ENCODE data around the gene ADGRA1. TPM values are rescaled to one million over a fixed set of nuclear protein-coding genes. Genes with fewer than 3 reads are reported as not detected.

Gene ADGRA1
- total RNA-seq, 1 experiment from 2014 or later: not detected

GRCh38 chr10:133079836-133080682 is 7.7 kb upstream of the ADGRA1 start:
- BruUV-seq (replicated peaks): no TSS peak
- H3K27me3 Mint-ChIP-seq (ENCODE audit: insufficient read depth, unreplicated experiment): no peaks in the 10 kb centered on the region
- no peak overlapping the region for H3K27ac Mint-ChIP-seq (ENCODE audit: low read depth, unreplicated experiment)
- no peaks in the 10 kb centered on the region for H3K9me3 Mint-ChIP-seq (ENCODE audit: unreplicated experiment)
- POLR2A ChIA-PET: no interaction called here
- no peak for DNase-seq (ENCODE audit: unreplicated experiment)
- CTCF ChIA-PET: no interaction called here
- TF ChIP-seq CTCF (IDR thresholded peaks at IDR 0.05; ENCODE audit: unreplicated experiment): no peak
- no peaks in the 10 kb centered on the region for H3K4me1 Mint-ChIP-seq (ENCODE audit: insufficient read depth, unreplicated experiment)
- no peaks in the 10 kb centered on the region for H3K36me3 Mint-ChIP-seq (ENCODE audit: insufficient read depth, unreplicated experiment)
- intact Hi-C loops (cut with micrococcal nuclease): no loop called here
- no peak overlapping the region for H3K4me3 Mint-ChIP-seq (ENCODE audit: unreplicated experiment)

- H3K27me3 Mint-ChIP-seq (ENCODE audit: insufficient read depth, unreplicated experiment): no peaks in the 10 kb centered on the region
- ChIA-PET CTCF (no interaction called here), POLR2A (no interaction called here)
- no peaks in the 10 kb centered on the region for H3K4me1 Mint-ChIP-seq (ENCODE audit: insufficient read depth, unreplicated experiment)
- DNase-seq (ENCODE audit: unreplicated experiment): no peak
- intact Hi-C loops (cut with micrococcal nuclease): no loop called here
- TF ChIP-seq CTCF (IDR thresholded peaks at IDR 0.05; ENCODE audit: unreplicated experiment): no peak
- BruUV-seq (replicated peaks): no TSS peak
- H3K36me3 Mint-ChIP-seq (ENCODE audit: insufficient read depth, unreplicated experiment): no peaks in the 10 kb centered on the region
- no peak overlapping the region for H3K27ac Mint-ChIP-seq (ENCODE audit: low read depth, unreplicated experiment)
- H3K9me3 Mint-ChIP-seq (ENCODE audit: unreplicated experiment): no peaks in the 10 kb centered on the region
- H3K4me3 Mint-ChIP-seq (ENCODE audit: unreplicated experiment): no peak overlapping the region
Observed at GRCh38 chr10:133080683-133081040, 7.1 kb upstream of the ADGRA1 start.

DNA sequence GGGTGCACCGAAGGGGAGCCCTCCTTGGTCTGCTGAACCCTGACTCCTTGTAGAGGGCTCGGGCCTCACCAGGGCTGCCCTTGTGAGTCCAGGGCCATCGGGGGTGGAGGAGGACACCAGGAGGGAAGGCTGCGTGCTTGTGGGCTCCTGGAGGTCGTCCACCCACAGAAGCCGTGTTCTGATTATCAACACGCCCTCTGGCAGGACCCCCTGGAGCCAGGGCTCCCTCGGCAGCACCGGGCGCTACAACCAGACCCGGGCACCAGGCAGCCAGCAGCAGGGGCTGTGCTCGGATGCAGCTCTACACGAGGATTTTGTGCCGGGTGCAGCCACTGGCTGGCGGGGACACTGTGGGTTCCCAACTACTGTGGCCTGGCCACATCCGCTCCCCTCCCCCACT is 6.1 kb upstream of the ADGRA1 start:
- H3K27me3 Mint-ChIP-seq (ENCODE audit: insufficient read depth, unreplicated experiment): no peaks in the 10 kb centered on the region
- CTCF ChIA-PET: no interaction called here
- H3K36me3 Mint-ChIP-seq (ENCODE audit: insufficient read depth, unreplicated experiment): no peaks in the 10 kb centered on the region
- POLR2A ChIA-PET: no interaction called here
- TF ChIP-seq CTCF (IDR thresholded peaks at IDR 0.05; ENCODE audit: unreplicated experiment): no peak
- H3K4me3 Mint-ChIP-seq (ENCODE audit: unreplicated experiment): no peak overlapping the region
- no TSS peak for BruUV-seq (replicated peaks)
- H3K4me1 Mint-ChIP-seq (ENCODE audit: insufficient read depth, unreplicated experiment): no peaks in the 10 kb centered on the region
- H3K27ac Mint-ChIP-seq (ENCODE audit: low read depth, unreplicated experiment): no peak overlapping the region
- no peak for DNase-seq (ENCODE audit: unreplicated experiment)
- H3K9me3 Mint-ChIP-seq (ENCODE audit: unreplicated experiment): no peaks in the 10 kb centered on the region
- intact Hi-C loops (cut with micrococcal nuclease): no loop called here

DNA sequence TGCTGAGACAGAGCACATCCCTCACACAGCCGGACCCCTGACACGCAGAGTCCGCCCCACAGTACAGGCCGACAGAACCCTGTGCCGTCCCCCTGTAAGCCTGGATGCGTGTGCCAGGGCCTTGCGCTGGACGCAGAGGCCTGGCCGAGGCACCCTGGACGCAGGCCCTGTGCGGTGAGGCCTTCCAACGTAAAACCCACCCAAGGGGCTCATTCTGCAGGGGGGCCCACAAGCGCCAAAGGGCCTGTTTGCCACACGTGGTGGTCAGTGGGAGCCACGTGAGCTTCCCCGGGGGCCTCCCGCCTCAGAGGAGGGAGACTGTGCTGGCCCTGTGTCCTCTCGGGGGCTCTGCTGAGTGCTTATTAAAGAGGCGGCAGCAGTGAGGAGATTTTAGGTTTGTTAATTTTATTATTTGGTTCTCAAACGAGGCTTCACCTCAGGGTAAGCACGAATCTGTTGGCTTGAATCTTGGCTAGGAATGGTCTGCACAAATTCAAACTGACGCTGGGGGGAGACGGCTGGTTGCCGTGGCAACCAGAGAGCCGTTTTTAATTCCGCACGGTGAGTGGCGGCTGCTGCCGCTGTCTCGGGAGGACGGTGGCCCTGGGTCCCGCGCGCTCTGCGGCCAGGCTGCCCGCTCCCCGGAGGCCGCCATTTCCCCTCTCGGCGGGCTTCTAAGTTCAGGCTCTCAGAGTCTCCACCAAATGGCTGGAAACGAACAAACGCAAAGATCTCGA is 4.9 kb upstream of the ADGRA1 start:
- ChIA-PET POLR2A (no interaction called here), CTCF (no interaction called here)
- H3K4me3 Mint-ChIP-seq (ENCODE audit: unreplicated experiment): no peak overlapping the region
- intact Hi-C loops (cut with micrococcal nuclease): no loop called here
- H3K27me3 Mint-ChIP-seq (ENCODE audit: insufficient read depth, unreplicated experiment): no peaks in the 10 kb centered on the region
- no peak for DNase-seq (ENCODE audit: unreplicated experiment)
- no TSS peak for BruUV-seq (replicated peaks)
- no peak for TF ChIP-seq CTCF (IDR thresholded peaks at IDR 0.05; ENCODE audit: unreplicated experiment)
- no peaks in the 10 kb centered on the region for H3K36me3 Mint-ChIP-seq (ENCODE audit: insufficient read depth, unreplicated experiment)
- no peaks in the 10 kb centered on the region for H3K9me3 Mint-ChIP-seq (ENCODE audit: unreplicated experiment)
- no peak overlapping the region for H3K27ac Mint-ChIP-seq (ENCODE audit: low read depth, unreplicated experiment)
- no peaks in the 10 kb centered on the region for H3K4me1 Mint-ChIP-seq (ENCODE audit: insufficient read depth, unreplicated experiment)
